Omental fat pad (tissue), 4 donors: Measurements from ENCODE around the gene ZNF804A. TPM values are rescaled to one million over a fixed set of nuclear protein-coding genes. Genes with fewer than 3 reads are reported as not detected.

Experiments used
- ATAC-seq: fragments of 150-250 bp; one replicate; pipeline ENCODE4 v1.9.1; 2016; ENCODE audit warnings: mild to moderate bottlenecking, moderate library complexity; ENCODE audit not compliant: low FRiP score
- DNase-seq: peaks from one replicate; pipeline ENCODE4 v3.0.0-alpha.2; 2019; ENCODE audit warnings: low spot score
- total RNA-seq, 4 donors: library from RNA; depleted of rRNA; stranded (reverse); fragments of >200 nt; gene quantifications; one replicate each; pipeline ENCODE4 v1.1.0, GENCODE V29; 2016
- TF ChIP-seq, protein P1 (sequence below), 3 donors: fragments of 450-650 bp; IDR thresholded peaks; one replicate each; pipeline ENCODE4 v1.5.1; 2016 to 2017; ENCODE audit warnings: antibody characterized with exemption in 3 of 3, mild to moderate bottlenecking in 3 of 3, moderate library complexity in 2 of 3

The ZNF804A gene
- total RNA-seq, 4 donors from 2014 or later, result 0.09 to 0.79 (median 0.60) TPM; not detected in 1

DNA sequence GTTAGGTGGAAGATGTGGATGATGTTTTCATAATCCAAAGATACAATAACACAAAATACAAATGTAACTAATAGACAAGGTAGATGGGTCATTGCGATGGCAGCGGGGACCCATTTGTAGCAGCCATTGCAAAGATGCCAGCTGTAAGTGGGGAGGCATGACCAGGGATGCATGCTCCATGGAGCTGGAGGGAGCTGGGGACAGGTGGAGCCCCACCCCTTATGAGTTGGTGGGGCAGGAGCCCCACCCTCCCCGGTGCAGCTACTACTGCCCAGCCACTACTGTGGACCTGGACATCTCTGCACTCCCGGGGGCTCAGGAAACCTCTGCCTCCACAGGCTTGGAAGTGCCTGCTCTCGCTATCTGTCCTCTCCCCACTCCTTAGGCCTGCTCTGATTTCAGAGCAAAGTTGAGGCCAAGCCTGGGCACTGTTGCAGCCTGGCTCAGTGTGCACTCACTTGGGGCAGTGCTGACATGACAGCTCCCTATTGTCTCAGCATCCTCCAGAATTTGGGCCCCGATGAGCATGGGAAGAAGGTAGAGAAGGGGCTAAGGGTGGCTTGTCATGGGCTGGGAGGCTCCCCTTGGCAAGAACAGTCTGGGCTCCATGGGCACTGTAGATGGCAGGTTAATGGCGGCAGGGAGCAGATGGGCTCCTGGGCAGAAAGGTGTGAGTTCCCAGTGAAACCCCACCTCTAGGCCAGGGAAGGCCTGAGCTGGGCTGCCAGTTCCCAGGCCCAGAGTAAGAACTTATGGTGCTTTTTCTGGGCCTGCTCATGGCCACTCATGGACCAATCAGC lies 81.1 kb downstream of the ZNF804A start:
- no peak for DNase-seq
- ATAC-seq, result peak; percentile 39
- TF ChIP-seq, protein P1, sequence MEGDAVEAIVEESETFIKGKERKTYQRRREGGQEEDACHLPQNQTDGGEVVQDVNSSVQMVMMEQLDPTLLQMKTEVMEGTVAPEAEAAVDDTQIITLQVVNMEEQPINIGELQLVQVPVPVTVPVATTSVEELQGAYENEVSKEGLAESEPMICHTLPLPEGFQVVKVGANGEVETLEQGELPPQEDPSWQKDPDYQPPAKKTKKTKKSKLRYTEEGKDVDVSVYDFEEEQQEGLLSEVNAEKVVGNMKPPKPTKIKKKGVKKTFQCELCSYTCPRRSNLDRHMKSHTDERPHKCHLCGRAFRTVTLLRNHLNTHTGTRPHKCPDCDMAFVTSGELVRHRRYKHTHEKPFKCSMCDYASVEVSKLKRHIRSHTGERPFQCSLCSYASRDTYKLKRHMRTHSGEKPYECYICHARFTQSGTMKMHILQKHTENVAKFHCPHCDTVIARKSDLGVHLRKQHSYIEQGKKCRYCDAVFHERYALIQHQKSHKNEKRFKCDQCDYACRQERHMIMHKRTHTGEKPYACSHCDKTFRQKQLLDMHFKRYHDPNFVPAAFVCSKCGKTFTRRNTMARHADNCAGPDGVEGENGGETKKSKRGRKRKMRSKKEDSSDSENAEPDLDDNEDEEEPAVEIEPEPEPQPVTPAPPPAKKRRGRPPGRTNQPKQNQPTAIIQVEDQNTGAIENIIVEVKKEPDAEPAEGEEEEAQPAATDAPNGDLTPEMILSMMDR (IDR thresholded peaks at IDR 0.05), result no peak

DNA sequence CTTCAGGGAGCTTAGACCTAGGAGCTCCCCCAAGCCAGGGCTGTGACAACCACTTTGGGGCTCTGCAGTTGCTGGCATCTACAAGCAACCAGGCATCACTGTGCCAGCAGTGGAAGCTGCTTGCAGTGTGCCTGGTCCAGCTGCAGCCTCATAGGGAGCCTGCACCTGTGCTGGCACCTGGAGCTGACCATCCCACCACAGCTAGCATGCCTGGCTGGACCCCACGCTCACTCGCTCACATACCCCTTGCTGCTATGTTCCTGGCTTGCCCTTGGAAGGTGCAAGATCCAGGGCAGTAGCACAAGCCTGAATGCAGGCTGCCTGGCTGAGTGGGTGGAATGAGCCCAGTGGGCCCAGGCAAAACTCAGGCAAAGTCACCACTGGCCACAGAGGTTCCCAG lies 82.5 kb downstream of the ZNF804A start:
- ATAC-seq (no peak), DNase-seq (no peak)
- TF ChIP-seq, protein P1 (IDR thresholded peaks at IDR 0.05), result no peak

DNA sequence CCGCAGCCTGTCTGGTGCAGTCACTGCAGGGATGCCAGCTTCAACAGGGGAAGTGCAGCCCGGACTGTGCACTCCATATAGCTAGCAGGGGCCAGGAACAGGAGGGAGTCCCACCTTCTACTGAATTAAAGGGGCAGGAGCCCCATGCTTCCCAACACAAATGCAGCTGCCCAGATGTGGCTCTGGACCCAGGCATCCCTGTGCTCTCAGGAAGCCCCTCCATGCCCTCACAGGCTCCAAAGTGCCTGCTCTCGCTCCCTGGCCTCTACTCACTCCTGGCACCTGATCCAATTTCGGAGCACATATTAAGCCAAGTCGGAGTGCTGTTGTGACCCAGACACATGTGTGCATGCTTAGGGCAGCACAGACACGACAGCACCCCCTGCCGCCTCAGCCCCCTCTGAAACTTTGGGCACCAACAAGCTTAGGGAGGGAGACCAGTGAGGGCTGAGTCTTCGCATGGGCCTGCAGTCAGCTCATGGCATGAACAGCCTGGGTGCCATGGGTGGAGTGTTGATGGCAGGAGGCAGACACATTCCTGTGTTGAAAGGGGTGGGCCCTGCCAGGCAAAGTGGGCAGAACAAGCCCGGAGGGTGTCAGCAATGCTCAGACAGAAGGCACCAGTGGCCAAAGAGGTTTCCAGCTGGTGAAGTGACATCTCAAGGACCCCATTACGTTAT lies 83.5 kb downstream of the ZNF804A start:
- DNase-seq (no peak), ATAC-seq (no peak)
- TF ChIP-seq, protein P1 (IDR thresholded peaks at IDR 0.05), result no peak

DNA sequence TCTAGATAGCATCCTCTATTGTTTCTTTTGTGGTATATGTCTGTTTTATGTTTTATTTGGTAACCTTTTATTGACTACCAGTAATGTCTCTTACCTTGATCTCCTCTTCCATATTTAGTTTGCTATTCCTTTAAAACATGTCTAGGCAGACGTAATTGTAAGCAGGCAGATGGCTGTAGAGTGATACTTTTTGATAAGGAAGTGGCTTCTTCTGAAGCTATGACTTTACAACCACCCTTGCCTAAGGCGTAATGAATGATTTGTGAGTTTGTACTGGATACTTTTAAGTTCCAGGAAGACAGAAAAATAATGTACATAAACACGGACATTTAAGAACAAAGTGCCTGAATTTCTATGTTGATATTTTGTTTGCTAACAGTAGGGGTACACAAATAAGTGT lies 85.6 kb downstream of the ZNF804A start:
- TF ChIP-seq, protein P1 (IDR thresholded peaks at IDR 0.05), result no peak
- DNase-seq (no peak), ATAC-seq (no peak)

DNA sequence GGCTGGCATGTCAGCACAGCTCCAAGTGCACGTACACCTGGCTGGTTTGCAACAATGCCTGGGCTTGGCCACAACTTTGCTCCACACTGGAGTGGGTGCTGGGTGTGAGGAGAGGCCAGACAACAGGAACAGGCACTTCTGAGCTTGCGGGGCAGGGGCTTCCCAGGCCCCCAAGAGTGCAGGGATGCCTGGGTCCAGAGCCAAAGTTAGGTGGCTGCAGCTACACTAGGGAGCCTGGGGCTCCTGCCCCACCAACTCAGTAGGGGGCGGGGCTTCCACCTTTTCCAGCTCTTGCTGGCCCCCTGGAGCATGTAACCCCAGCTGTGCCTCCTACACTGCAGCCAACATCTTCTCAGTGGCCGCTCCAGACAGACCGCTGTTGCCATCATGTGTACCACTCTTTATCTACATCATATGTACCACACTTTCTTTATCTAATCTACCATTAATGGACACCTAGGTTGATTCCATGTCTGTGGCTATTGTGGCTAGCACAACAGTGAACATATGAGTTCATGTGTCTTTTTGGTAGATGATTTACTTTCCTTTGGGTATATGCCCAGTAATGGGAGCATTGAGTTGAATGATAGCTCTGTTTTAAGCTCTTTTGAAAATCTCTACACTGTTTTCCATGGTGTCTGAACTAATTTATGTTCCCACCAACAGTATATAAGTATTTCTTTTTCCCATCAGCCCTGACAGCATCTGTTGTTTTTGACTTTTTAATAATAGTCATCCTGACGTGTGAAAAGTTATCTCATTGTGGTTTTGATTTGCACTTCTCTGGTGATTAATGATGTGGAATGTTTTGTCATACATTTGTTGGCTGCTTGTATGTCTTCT lies 87.9 kb downstream of the ZNF804A start:
- ATAC-seq (no peak), DNase-seq (no peak)
- TF ChIP-seq, protein P1 (IDR thresholded peaks at IDR 0.05), result no peak

DNA sequence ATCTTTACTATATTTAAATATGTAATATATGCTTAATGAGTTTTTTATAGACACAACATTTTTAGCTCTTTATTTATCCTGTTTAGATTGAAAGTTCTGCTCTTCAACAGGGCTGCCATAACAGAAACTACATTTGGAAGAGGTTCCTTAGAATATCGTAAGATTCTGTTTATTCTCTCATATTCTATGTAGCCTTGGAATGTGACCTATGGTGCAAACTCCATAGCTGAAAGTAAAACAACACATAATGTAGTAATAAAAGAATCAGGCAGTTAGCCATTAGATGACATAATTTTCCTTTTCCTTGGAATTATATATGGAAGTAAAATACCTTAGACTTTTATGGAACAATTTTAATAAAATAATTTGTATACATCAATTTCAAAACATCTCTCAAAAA lies 91.3 kb downstream of the ZNF804A start:
- DNase-seq (no peak), ATAC-seq (no peak)
- TF ChIP-seq, protein P1 (IDR thresholded peaks at IDR 0.05), result no peak
